Fibroblast of skin of right biceps (primary cell): ENCODE results near the gene NF2.
A peak's percentile ranks its signal among the peaks of the same experiment; 100 is the strongest.

ENCODE experiments used
- DNase-seq: peaks from one replicate; pipeline ENCODE4 v3.0.0-alpha.2; 2013

The NF2 gene

GRCh38 chr22:29726512-29727130 lies 123.2 kb downstream of the NF2 start:
- DNase-seq, result no peak

DNA sequence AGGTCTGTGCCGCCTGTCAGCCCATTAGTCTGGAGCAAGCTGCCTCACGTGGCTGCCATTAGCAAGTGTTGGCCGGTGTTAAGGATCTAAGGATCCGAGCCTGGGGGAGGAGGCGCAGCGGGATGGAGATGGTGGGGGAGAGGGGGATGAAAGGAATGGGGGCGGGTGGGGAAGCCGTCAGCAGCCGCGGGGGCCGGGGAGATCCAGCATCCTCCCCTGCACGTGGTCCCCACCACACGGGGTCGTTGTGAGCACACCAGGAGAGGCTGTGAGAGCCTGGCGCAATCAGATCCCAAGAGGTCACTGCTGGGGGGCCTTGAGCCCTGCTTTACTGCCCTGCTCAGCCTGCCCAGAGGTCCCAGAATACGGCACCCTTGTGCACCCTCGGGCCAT lies 123.7 kb downstream of the NF2 start:
- peak; percentile 48 for DNase-seq

- DNase-seq, result no peak
Observed at GRCh38 chr22:29729161-29729560, 125.7 kb downstream of the NF2 start.

GRCh38 chr22:29731058-29731850 lies 127.8 kb downstream of the NF2 start:
- DNase-seq, result no peak

DNA sequence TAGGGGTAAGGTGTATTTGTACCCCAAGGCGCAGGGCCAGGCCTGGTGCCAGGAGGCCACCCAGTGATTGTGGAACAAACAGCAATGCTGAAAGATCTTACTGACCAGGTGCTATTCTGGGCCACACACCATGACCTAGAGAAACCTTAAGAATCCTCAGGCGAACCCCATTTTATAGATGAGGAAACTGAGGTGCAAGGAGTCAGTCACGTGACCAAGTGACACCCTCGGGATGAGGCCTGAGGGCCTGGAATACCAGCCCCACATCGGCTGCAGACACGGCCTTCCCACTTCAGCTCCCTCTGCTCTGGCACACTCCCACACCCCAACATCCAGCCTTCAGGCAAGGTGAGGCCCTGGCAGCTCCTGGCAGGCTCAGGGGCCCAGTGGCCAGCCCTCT lies 129.4 kb downstream of the NF2 start:
- no peak for DNase-seq

DNA sequence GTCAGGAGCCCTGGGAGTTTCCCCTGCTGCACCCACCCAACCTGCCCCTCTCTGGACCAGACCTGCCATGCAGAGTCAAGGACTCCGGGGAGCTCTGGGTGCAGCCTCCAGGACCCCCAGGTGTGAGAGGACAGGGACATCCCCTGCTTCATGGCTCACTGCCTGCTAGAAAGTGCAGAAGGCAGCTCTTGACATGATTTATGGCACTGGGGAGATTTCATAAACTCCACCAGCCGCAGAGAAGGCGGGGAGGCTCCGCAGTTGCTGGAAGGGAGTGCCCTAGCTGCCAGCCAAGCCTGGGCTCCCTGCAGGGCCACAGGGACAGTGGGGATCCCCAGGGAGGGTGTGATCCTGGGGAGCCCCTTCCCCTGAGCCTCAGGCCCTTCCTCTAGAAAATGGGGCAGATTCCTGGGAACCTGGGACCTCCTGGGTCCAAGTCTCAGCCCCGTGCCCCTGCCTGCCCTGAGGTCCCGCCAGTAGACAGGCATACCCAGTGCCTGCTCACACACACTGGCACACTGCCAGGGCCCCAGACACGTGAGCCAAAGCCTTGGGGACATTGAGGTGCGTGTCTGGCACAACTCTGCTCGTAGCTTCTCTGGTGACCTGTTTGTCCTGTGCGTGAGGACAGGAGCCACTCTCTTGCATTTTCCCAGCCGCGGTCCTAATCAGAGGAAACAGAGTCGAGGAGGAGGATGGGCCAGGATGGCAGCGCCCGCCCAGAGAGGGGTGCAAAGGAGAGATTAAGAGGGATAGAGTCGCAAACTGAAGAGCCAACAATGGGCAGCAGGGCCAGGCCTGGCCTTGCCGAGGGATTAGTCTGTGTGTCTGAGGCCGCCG lies 130.1 kb downstream of the NF2 start:
- DNase-seq, result no peak

GRCh38 chr22:29734406-29734805 lies 131.0 kb downstream of the NF2 start:
- DNase-seq, result no peak

DNA sequence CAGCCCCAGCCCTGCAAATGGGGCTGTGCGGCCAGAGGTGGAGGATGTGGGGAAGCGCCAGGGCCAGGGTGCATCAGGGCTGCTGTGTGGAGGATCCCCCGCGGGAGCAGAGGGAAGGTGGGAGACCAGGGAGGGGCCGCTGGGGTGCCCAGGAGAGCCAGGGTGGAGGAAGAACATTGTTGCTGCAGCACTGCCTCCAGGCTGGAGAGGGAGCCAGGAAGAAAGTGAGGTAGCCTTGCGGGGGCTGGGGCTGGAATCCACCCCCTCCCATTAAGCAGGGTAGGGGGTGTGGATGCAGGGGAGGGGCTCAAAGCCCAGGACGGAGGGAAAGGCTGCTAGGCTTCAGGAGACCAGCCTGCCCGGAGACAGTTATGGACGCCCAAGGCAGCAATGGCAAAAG lies 131.4 kb downstream of the NF2 start:
- DNase-seq, result no peak

GRCh38 chr22:29735416-29735815 lies 132.0 kb downstream of the NF2 start:
- DNase-seq, result no peak

DNA sequence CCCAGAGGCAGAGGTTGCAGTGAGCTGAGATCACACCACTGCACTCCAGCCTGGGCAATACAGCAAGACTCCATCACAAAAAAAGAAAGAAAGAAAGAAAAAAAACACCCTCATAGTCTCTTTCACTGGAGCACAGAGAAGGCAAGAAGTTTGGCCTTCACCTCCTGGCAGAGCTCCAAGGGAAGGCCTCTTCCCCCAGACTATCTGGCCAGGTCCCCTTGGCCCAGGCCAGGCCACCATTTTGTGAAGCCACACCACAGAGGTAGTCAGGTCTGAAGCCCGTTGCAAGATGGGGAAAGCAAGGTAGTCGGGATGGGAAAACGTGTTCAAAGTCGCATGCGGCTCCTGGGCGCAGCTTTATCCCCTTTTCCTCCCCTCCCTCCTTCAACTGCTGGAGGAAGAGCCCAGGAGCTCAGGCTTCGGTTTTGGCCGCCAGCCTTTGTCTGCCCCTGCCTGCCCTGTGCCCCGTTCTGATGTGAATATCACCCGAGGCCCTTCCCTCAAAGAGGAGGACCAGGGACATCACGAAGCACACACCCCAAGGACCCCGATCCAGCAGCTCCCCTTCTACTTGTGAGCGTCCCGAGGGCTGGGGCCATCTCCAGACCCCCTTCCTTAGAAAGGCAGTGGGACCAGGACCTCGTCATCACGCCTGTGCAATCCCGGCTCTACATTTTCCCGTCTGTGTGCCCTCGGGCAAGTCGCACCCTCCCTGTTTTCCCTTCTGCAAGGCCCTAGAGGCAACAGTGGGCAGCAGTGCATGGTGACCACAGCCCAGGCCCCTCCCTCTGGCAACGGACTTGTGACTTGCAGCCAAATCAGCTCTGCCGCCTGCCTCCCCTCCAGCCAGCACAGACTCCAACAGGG lies 134.1 kb downstream of the NF2 start:
- DNase-seq, result no peak

GRCh38 chr22:29738118-29738815 lies 134.8 kb downstream of the NF2 start:
- no peak for DNase-seq

DNA sequence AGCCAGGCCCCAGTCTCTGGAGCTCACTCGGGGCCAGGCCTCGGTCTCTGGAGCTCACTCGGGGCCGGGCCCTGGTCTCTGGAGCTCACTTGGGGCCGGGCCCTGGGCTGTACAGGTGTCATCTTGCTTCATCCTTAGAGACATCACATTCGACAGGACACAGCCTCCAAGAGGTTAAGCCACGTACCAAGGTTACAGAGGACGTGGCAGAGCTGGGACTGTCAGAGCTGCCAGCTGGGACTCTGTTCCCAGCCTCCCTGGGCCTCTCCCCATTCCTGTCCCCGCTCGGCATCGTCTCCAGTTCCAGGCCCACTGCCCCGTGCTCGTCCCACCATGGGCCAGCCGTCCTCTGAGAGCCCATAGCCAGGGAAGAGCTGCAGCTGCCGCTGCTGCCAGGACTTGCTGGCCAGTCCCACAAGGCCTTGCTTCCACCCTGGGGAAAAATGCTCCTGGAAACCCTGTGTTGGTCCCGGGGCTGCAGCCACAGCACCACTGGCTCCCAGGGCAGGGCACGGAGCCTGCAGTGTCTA lies 136.0 kb downstream of the NF2 start:
- no peak for DNase-seq

GRCh38 chr22:29740216-29740615 lies 136.8 kb downstream of the NF2 start:
- no peak for DNase-seq

DNA sequence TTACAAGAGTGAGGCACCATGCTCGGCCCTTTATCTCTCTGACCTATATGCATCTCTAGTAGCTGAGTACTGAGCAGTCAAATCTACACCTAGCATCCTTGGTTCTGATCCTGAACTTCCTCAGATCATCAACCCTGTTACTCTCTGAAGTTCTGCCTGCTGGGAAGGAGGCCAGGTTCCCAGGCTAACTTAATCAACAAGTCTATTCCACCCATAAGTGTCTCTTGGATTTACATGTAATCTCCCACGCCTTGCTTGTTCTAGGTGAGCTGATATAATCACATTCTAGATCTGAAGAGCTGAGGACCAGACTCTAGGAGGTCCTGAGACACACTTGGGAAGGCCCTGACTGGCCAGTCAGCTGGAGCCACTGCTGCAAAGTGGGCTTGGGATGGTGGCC lies 138.5 kb downstream of the NF2 start:
- no peak for DNase-seq

DNA sequence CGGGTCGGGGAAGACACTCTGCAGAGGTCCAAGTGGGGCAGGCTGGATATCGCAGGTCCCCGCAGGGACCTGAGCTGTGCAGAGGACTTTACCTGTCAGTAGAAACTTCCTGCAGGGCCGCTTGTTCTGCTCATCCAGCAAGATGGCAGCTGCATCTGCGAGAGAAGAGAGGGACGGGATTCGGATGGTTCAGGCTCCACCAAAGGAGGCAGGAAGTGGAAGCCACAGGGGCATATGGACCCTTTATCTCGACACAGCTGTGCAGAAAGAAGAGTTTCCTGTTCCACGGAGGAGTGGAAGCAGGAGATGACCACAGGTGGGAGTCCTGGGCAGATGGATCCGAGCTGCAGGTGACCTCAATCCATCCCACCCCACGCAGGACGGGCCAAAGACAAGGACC lies 138.9 kb downstream of the NF2 start:
- no peak for DNase-seq

GRCh38 chr22:29744902-29745301 lies 141.5 kb downstream of the NF2 start:
- peak; percentile 37 for DNase-seq

DNA sequence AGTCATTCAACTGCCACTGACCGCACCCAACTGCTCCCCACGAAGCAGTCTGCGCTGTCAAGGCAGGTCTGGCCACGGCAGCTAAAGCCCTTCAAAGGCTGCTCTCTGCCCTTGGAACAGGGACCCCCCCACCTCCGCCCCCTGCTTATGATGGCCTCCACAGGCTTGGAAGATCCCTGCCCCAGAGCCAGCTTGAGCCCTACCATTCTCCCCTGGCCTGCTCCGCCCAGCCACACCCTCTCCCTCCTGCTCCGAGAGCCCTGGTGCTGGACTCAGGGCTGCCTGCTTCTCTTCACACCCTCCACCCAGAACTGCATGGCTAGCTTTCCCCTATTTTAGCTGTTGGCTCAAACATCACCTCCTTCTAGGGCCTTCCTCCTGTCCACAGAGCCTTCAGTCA lies 144.4 kb downstream of the NF2 start:
- DNase-seq, result no peak
